KBM-7 (cell line): ENCODE measurements around the gene CSNK1G3.

Experiments used
- DNase-seq: peaks from one replicate; pipeline ENCODE4 v3.0.0-alpha.2; 2015
- in situ Hi-C: fragments of 300-500 bp; cut with MboI; formaldehyde crosslinking; loops from 2 replicates; pipeline ENCODE4 v1.14.3; 2020; ENCODE audit warnings: low sequenced_read_pairs, low pct_unique_long_range_greater_than_20kb, mixed read lengths

The CSNK1G3 gene

DNA sequence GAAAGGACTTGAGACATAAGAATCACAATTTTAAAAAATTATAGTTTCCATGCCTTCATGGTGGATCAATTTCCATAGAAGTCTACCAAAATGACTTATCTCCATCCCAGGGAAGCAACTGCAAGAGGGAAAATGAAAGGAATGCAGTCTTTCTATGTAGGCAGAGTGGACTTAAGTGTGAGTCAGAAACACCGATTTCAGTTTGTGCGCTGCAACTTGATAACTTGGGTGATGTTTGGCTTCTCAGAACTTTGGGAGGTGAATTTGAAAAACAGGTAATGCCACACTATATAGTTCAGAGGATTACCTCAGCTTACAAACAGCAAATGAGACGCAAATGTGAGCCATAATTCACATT is 708 bp upstream of the CSNK1G3 start:
- in situ Hi-C loops: no loop called here
- no peak for DNase-seq

DNA sequence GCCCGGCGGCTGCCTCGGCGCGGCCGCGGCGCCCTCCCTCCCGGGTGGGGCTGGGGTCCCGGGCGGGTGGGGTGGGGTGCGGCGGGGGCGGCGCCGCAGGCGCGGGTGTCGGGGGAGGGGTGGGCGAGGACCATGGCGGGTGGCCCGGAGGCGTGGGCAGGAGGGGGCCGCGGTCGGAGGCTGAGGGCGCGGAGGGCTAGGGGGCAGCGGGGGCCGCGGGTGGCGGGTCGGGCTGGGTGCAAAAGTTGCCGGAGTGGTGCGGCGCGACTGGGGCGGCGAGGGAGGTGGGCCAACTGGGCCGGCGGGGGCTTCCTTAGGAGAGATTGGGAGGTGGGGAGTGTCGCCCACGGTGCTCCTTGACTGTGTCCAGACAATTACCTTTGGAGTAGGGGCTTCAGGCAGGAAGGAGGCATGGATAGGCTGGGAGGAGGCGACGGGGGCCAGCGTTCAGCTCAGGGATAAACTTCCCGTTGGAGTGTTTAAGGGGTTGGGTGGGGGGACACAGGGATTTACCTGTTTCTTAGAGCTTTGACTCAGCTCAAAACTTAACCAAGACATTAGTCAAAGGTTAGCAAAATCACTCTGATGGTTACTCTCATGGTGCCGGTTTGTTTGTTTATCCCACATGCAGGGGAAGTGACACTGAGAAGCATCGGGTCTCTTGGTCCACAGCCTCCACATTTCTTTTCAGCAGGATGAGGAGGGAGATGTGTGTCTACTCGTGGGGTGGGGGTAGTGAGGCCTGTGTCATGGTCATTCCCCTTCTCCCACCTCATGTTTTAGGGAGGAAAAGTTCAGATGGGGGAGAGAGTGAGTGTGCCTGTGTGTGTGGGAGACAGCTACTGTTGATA is 859 bp downstream of the CSNK1G3 start:
- peak; percentile 46 for DNase-seq

GRCh38 chr5:123514615-123515355 is 2.8 kb downstream of the CSNK1G3 start:
- in situ Hi-C loops: no loop called here
- no peak for DNase-seq

More for the DNA sequence above, 859 bp downstream of the CSNK1G3 start:
- in situ Hi-C loops: no loop called here

DNA sequence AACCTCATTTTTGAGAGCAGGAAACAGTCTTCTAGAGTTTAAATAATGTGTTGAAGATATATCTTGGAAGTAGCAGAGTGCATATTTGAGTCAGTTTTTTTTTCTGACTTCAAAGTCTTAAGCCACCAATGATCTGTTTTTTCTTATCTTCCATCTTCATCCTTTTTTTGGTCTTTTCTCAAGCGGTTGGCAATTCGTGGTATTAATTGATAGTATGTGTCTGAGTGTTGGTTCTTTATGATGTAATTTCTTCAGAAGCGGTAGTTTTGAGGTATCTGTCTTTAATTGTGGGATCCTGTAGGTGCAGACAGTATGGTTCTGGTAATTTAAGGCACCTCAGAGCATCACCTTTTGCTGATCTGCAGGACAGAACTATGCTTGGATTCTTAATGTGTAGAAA is 3.9 kb downstream of the CSNK1G3 start:
- in situ Hi-C loops: no loop called here
- no peak for DNase-seq

- no peak for DNase-seq
- in situ Hi-C loops: no loop called here
Measured at GRCh38 chr5:123517476-123517875, 5.5 kb downstream of the CSNK1G3 start.

DNA sequence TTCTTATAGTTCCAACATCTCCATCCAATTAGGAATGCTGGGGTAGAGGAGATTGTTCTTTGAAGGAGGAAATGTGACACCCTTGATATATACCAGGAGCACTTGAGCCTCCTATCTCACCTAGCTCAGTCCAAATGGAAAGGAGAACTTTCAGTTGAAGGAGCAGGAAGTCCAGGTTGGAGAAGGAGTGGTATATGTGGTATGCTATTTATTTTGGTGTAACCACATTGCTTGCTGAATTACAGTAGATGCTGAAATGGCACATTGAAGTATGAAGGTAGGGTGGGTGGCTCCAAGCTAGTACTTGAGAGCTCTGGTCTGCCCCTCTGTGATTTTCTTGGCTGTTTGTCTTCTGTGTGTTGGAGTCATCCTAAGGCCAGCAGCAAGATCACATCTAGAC is 6.1 kb downstream of the CSNK1G3 start:
- in situ Hi-C loops: no loop called here

GRCh38 chr5:123520677-123521247 is 8.8 kb downstream of the CSNK1G3 start:
- no peak for DNase-seq
- in situ Hi-C loops: no loop called here

More for the DNA sequence above, 6.1 kb downstream of the CSNK1G3 start:
- DNase-seq: peak; percentile 23

GRCh38 chr5:123524146-123524545 is 12.2 kb downstream of the CSNK1G3 start:
- in situ Hi-C loops: no loop called here
- no peak for DNase-seq

- in situ Hi-C loops: no loop called here
Measured at GRCh38 chr5:123527190-123527589, 15.2 kb downstream of the CSNK1G3 start.

GRCh38 chr5:123528065-123528464 is 16.1 kb downstream of the CSNK1G3 start:
- in situ Hi-C loops: no loop called here
- DNase-seq: no peak

More at GRCh38 chr5:123527190-123527589, 15.2 kb downstream of the CSNK1G3 start:
- no peak for DNase-seq

- in situ Hi-C loops: no loop called here
Measured at GRCh38 chr5:123528878-123529277, 16.9 kb downstream of the CSNK1G3 start.

GRCh38 chr5:123530728-123531127 is 18.8 kb downstream of the CSNK1G3 start:
- no peak for DNase-seq
- in situ Hi-C loops: no loop called here

More at GRCh38 chr5:123528878-123529277, 16.9 kb downstream of the CSNK1G3 start:
- no peak for DNase-seq

DNA sequence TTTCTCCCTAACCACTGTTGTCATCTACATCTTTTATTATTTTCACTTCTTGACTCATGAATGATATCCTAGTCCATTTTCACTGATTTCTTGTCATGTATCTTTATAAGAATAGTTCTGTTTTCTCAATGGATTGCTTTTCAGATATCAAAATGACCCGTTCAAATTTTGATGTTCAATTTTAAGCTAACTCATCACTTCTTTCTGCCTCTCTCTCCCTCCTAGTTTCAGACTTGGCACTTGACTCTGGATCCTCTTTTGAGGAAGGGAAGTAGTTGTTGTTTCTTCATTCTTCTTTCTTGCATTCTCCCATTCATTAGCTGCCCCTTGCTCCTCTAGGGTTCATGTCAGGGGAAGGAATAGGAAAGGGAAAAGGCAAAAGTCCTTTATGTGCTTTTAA is 23.7 kb downstream of the CSNK1G3 start:
- no peak for DNase-seq
- in situ Hi-C loops: no loop called here

DNA sequence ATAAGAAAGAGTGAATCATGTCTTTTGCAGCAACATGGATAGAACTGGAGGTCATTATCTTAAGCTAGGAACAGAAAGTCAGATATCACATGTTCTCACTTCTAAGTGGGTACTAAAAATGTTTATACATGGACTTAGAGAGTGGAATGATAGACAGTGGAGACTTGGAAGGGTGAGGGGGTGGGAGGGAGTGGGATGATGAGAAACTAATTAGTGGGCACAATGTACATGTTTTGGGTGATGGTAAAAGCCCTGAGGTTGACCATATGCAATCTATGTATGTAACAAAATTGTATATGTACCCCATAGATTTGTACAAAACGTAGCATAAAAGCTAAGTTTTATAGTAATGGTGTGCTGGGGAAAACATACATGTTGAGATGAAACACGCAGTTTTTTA is 25.3 kb downstream of the CSNK1G3 start:
- no peak for DNase-seq
- in situ Hi-C loops: no loop called here

DNA sequence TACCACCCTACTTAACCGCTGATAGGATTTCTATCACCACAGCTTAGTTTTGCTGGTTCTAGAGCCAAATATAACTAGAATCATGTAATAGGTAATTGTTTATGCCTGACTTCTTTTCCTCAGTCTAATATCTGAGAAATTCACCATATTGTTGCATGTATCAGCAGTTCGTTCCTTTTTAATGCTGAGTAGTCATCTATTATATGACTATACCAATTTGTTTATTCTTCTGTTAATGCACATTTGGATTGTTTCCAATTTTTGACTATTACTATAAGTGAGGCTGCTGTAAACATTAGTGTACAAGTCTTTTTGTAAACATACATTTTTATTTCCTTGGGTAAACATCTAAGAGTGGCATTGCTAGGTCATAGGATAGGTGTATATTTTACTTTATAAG is 25.9 kb downstream of the CSNK1G3 start:
- in situ Hi-C loops: no loop called here

GRCh38 chr5:123538670-123539459 is 26.9 kb downstream of the CSNK1G3 start:
- in situ Hi-C loops: no loop called here
- no peak for DNase-seq

More for the DNA sequence above, 25.9 kb downstream of the CSNK1G3 start:
- DNase-seq: no peak

DNA sequence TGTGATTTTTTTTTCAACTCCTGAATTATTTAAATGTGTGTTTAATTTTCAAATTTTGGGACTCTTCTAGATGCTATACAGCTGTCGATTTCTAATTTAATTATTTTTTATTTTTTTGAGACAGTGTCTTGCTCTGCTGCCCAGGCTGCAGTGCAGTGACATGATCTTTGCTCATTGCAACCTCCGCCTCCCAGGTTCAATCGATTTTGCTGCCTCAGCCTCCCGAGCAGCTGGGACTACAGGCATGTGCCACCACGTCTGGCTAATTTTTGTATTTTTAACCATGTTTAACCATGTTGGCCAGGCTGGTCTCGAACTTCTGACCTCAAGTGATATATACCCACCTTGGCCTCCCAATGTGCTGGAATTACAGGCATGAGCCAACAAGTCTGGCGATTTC is 28.6 kb downstream of the CSNK1G3 start:
- in situ Hi-C loops: no loop called here
- no peak for DNase-seq

DNA sequence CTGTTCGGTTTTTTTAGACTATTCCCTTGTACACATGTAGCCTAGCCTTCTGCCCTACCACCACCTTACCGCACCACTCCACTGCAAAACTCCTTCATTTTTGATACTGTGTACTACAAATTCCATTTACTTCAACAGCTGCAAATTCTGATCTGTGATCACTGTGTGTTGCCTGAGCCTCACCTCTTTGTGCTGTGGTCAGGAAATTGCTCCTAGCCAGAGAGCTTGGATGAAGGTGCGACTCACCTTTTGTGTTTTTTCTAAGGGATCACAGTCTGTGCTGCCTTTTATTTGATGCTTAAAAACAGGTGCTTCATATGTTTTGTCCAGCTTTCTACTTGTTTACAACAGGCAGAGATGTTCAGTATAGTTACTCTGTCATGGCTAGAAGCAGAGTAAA is 31.5 kb downstream of the CSNK1G3 start:
- no peak for DNase-seq
- in situ Hi-C loops: no loop called here

DNA sequence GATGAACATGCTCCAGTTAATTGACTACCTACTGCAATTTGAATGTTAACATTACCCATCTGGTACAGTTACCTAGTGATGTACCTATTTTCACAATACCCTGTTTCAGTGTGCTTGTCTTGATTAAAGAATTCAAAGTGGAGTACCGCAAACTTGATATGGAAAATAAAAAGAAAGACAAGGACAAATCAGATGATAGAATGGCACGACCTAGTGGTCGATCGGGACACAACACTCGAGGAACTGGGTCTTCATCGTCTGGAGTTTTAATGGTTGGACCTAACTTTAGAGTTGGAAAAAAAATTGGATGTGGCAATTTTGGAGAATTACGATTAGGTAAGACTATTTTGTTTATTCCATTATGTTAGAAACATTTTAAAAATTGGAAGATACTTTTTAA is 33.5 kb downstream of the CSNK1G3 start:
- in situ Hi-C loops: no loop called here
- peak; percentile 20 for DNase-seq
